H9 (cell line): ENCODE measurements around the gene HTR2A. TPM values are rescaled to one million over a fixed set of nuclear protein-coding genes. Genes with fewer than 3 reads are reported as not detected.

Experiments used
- DNase-seq: peaks from one replicate; pipeline ENCODE4 v3.0.0-alpha.2; 2017
- H2AFZ ChIP-seq: one replicate; pipeline ENCODE4 v1.6.1; 2013; ENCODE audit warnings: mild to moderate bottlenecking, low read length, control low read depth, moderate library complexity
- H2AK5ac ChIP-seq: 2 replicates; pipeline ENCODE4 v1.6.1; 2013; ENCODE audit warnings: low read length, control low read depth, mixed read lengths; ENCODE audit not compliant: insufficient read length
- H2BK120ac ChIP-seq: one replicate; pipeline ENCODE4 v1.6.1; 2013; ENCODE audit warnings: low read depth, mild to moderate bottlenecking, low read length, control low read depth, inconsistent platforms; ENCODE audit not compliant: poor library complexity, severe bottlenecking
- H2BK12ac ChIP-seq: 2 replicates; pipeline ENCODE4 v1.6.1; 2013; ENCODE audit warnings: low read length, control low read depth, mixed read lengths, low read depth; ENCODE audit not compliant: insufficient read length
- H2BK15ac ChIP-seq: 2 replicates; pipeline ENCODE4 v1.6.1; 2013; ENCODE audit warnings: low read depth, low read length, control low read depth
- H2BK20ac ChIP-seq: one replicate; pipeline ENCODE4 v1.6.1; 2013; ENCODE audit warnings: low read depth, mild to moderate bottlenecking, low read length, control low read depth, inconsistent platforms; ENCODE audit not compliant: poor library complexity, severe bottlenecking
- H2BK5ac ChIP-seq: 2 replicates; pipeline ENCODE4 v1.6.1; 2013; ENCODE audit warnings: low read length, control low read depth, mixed read lengths; ENCODE audit not compliant: insufficient read length
- H3K14ac ChIP-seq: 2 replicates; pipeline ENCODE4 v1.6.1; 2013; ENCODE audit warnings: low read length, control low read depth; ENCODE audit not compliant: insufficient read depth
- H3K18ac ChIP-seq: 2 replicates; pipeline ENCODE4 v1.6.1; 2013; ENCODE audit warnings: low read depth, mild to moderate bottlenecking, mixed read lengths, low read length, control low read depth; ENCODE audit not compliant: insufficient read length
- H3K23ac ChIP-seq: 2 replicates; pipeline ENCODE4 v1.6.1; 2013; ENCODE audit warnings: low read length, control low read depth, mixed read lengths, low read depth; ENCODE audit not compliant: insufficient read length
- H3K23me2 ChIP-seq: 2 replicates; pipeline ENCODE4 v1.6.1; 2013; ENCODE audit warnings: low read depth, mild to moderate bottlenecking, mixed read lengths, low read length, control low read depth; ENCODE audit not compliant: insufficient read length, poor library complexity, severe bottlenecking
- H3K27ac ChIP-seq: 2 replicates; pipeline ENCODE4 v1.5.1; 2013; ENCODE audit warnings: low read length, control low read depth, mixed read lengths, low read depth; ENCODE audit not compliant: insufficient read length
- H3K27me3 ChIP-seq: 2 replicates; pipeline ENCODE4 v1.6.1; 2013; ENCODE audit warnings: low read length, control low read depth, inconsistent platforms; ENCODE audit not compliant: insufficient read depth
- H3K4ac ChIP-seq: 2 replicates; pipeline ENCODE4 v1.6.1; 2013; ENCODE audit warnings: low read depth, mild to moderate bottlenecking, control low read depth, inconsistent platforms, low read length, moderate library complexity
- H3K4me1 ChIP-seq: 2 replicates; pipeline ENCODE4 v1.6.1; 2013; ENCODE audit warnings: low read length, control low read depth, inconsistent platforms; ENCODE audit not compliant: insufficient read depth
- H3K4me2 ChIP-seq: 2 replicates; pipeline ENCODE4 v1.6.1; 2013; ENCODE audit warnings: low read length, control low read depth, mixed read lengths; ENCODE audit not compliant: insufficient read length, insufficient read depth
- H3K56ac ChIP-seq: 2 replicates; pipeline ENCODE4 v1.6.1; 2013; ENCODE audit warnings: low read depth, mild to moderate bottlenecking, mixed read lengths, low read length, control low read depth; ENCODE audit not compliant: insufficient read length
- H3K79me1 ChIP-seq: 2 replicates; pipeline ENCODE4 v1.6.1; 2013; ENCODE audit warnings: low read depth, mild to moderate bottlenecking, moderate library complexity, low read length, control low read depth, inconsistent platforms; ENCODE audit not compliant: insufficient read depth, poor library complexity, severe bottlenecking
- H3K79me2 ChIP-seq: 2 replicates; pipeline ENCODE4 v1.6.1; 2013; ENCODE audit warnings: low read length, control low read depth, inconsistent platforms; ENCODE audit not compliant: insufficient read depth
- H3K9ac ChIP-seq: 2 replicates; pipeline ENCODE4 v1.6.1; 2013; ENCODE audit warnings: low read length, control low read depth, mixed read lengths; ENCODE audit not compliant: insufficient read length; ENCODE audit errors: extremely low read depth
- H3K9me3 ChIP-seq: one replicate; pipeline ENCODE4 v1.6.1; 2013; ENCODE audit warnings: low read depth, low read length, inconsistent platforms; ENCODE audit not compliant: control insufficient read depth
- H3T11ph ChIP-seq: one replicate; pipeline ENCODE4 v1.6.1; 2013; ENCODE audit warnings: mild to moderate bottlenecking, low read length, control low read depth, inconsistent platforms
- H4K20me1 ChIP-seq: one replicate; pipeline ENCODE4 v1.6.1; 2013; ENCODE audit not compliant: control insufficient read depth, insufficient read length, insufficient read depth
- H4K5ac ChIP-seq: 2 replicates; pipeline ENCODE4 v1.6.1; 2013; ENCODE audit warnings: low read depth, mild to moderate bottlenecking, mixed read lengths, low read length, control low read depth; ENCODE audit not compliant: insufficient read length
- H4K8ac ChIP-seq: replicated peaks from 2 replicates; pipeline ENCODE4 v1.6.1; 2013; ENCODE audit warnings: low read length, control low read depth, mixed read lengths, low read depth; ENCODE audit not compliant: insufficient read length
- H4K91ac ChIP-seq: 2 replicates; pipeline ENCODE4 v1.6.1; 2013; ENCODE audit warnings: low read depth, mild to moderate bottlenecking, moderate library complexity, mixed read lengths, low read length, control low read depth; ENCODE audit not compliant: insufficient read length
- H3K27ac Mint-ChIP-seq, 3 experiments: 2 replicates in 2 of 3; 3 replicates in 1 of 3; pipeline ENCODE4 v1.8.0; 2020 to 2021; ENCODE audit warnings: mixed read lengths in 3 of 3, mild to moderate bottlenecking in 1 of 3, moderate library complexity in 1 of 3
- H3K27me3 Mint-ChIP-seq: 2 replicates; pipeline ENCODE4 v1.8.0; 2021; ENCODE audit warnings: low read depth, mild to moderate bottlenecking, moderate library complexity, mixed read lengths
- H3K36me3 Mint-ChIP-seq, 3 experiments: 2 replicates in 2 of 3; 3 replicates in 1 of 3; pipeline ENCODE4 v1.8.0; 2020 to 2021; ENCODE audit warnings: low read depth in 3 of 3, mixed read lengths in 3 of 3; ENCODE audit not compliant: insufficient read depth in 1 of 3
- H3K4me1 Mint-ChIP-seq, 2 experiments: 2 replicates each; pipeline ENCODE4 v1.8.0; 2020; ENCODE audit warnings: mixed read lengths in 2 of 2
- H3K4me3 Mint-ChIP-seq, 2 experiments: 2 replicates in 1 of 2; 3 replicates in 1 of 2; pipeline ENCODE4 v1.8.0; 2020 to 2021; ENCODE audit warnings: mild to moderate bottlenecking in 2 of 2, mixed read lengths in 2 of 2, moderate library complexity in 1 of 2
- H3K9me3 Mint-ChIP-seq, 2 experiments: 2 replicates in 1 of 2; 3 replicates in 1 of 2; pipeline ENCODE4 v1.8.0; 2020; ENCODE audit warnings: mild to moderate bottlenecking in 2 of 2, mixed read lengths in 2 of 2, moderate library complexity in 1 of 2
- WGBS: extraction: QIAGEN DNeasy Blood & Tissue Kit; methylation state at CpG from one replicate; pipeline ENCODE4 v1.1.7; 2013; ENCODE audit warnings: missing lambda C conversion rate, low lambda C conversion rate, mixed read lengths; ENCODE audit not compliant: insufficient read length; ENCODE audit errors: extremely low coverage; 5-methylcytosine and 5-hydroxymethylcytosine counted together
- total RNA-seq: library from RNA; stranded (reverse); gene quantifications from 2 replicates; pipeline ENCODE4 v1.2.1, GENCODE V29; 2021
- TF ChIP-seq, protein P1 (sequence below): fragments of 200-600 bp; sonication (generic); conservative IDR thresholded peaks from 3 replicates; pipeline ENCODE4 v1.8.0; 2021; ENCODE audit warnings: antibody characterized with exemption, mild to moderate bottlenecking

The HTR2A gene
- total RNA-seq, 1 experiment from 2014 or later: not detected

- no peak overlapping the region for H3K4ac ChIP-seq
- no peak overlapping the region for H3K56ac ChIP-seq
- H2BK12ac ChIP-seq: no peak overlapping the region
- no peak overlapping the region for H3K14ac ChIP-seq
- no peak overlapping the region for H2BK20ac ChIP-seq
- Mint-ChIP-seq H3K4me1 (no peaks in the 10 kb centered on the region), H3K9me3 (no peaks in the 10 kb centered on the region), H3K27me3 (no peaks in the 10 kb centered on the region), H3K27ac (no peak overlapping the region), H3K36me3 (no peaks in the 10 kb centered on the region), H3K4me3 (no peak overlapping the region)
- H3K4me2 ChIP-seq: no peak overlapping the region
- H3K18ac ChIP-seq: no peak overlapping the region
- DNase-seq: no peak
- H3K23me2 ChIP-seq: no peaks in the 10 kb centered on the region
- H2AK5ac ChIP-seq: no peak overlapping the region
- H3K79me1 ChIP-seq: no peaks in the 10 kb centered on the region
- no peaks in the 10 kb centered on the region for H4K20me1 ChIP-seq
- no peak overlapping the region for H3T11ph ChIP-seq
- TF ChIP-seq, protein P1, sequence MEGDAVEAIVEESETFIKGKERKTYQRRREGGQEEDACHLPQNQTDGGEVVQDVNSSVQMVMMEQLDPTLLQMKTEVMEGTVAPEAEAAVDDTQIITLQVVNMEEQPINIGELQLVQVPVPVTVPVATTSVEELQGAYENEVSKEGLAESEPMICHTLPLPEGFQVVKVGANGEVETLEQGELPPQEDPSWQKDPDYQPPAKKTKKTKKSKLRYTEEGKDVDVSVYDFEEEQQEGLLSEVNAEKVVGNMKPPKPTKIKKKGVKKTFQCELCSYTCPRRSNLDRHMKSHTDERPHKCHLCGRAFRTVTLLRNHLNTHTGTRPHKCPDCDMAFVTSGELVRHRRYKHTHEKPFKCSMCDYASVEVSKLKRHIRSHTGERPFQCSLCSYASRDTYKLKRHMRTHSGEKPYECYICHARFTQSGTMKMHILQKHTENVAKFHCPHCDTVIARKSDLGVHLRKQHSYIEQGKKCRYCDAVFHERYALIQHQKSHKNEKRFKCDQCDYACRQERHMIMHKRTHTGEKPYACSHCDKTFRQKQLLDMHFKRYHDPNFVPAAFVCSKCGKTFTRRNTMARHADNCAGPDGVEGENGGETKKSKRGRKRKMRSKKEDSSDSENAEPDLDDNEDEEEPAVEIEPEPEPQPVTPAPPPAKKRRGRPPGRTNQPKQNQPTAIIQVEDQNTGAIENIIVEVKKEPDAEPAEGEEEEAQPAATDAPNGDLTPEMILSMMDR: no peak
- H3K79me2 ChIP-seq: no peaks in the 10 kb centered on the region
- no peak overlapping the region for H4K5ac ChIP-seq
- no peak overlapping the region for H2BK15ac ChIP-seq
- no peak overlapping the region for H3K9ac ChIP-seq
- no peaks in the 10 kb centered on the region; the same call in 1 of the 2 replicates for H3K27me3 ChIP-seq
- no peak overlapping the region for H2BK120ac ChIP-seq
- no peak overlapping the region for H2AFZ ChIP-seq
- no peak overlapping the region for H3K23ac ChIP-seq
- no peak overlapping the region for H4K91ac ChIP-seq
- H3K4me1 ChIP-seq: no peaks in the 10 kb centered on the region
- no CpG with 5 or more reads among the region's 2 CpGs for WGBS
- H2BK5ac ChIP-seq: no peak overlapping the region
- H3K27ac ChIP-seq: no peak overlapping the region
- no peak overlapping the region for H4K8ac ChIP-seq
- no peaks in the 10 kb centered on the region for H3K9me3 ChIP-seq
Measured at GRCh38 chr13:46846726-46847125, 50.1 kb downstream of the HTR2A start.
